Esophagus muscularis mucosa (tissue), 4 donors: Measurements from ENCODE around the gene SUPT6H. TPM values are rescaled to one million over a fixed set of nuclear protein-coding genes. Genes with fewer than 3 reads are reported as not detected.

Source experiments
- DNase-seq: peaks from one replicate; pipeline ENCODE4 v3.0.0-alpha.2; 2017; ENCODE audit errors: extremely low spot score
- H3K27ac ChIP-seq, 4 donors: fragments of 200-600 bp; sonication (generic); replicated peaks in 1 of 4; 1 replicate in 3 of 4; 2 replicates in 1 of 4; pipeline ENCODE4 v1.5.1; 2016 to 2019; ENCODE audit warnings: mild to moderate bottlenecking in 1 of 4
- H3K27me3 ChIP-seq, 4 donors: fragments of 200-600 bp; sonication (generic); one replicate each; pipeline versions ENCODE4 v1.5.1 to v1.6.0; 2016 to 2019
- H3K36me3 ChIP-seq, 4 donors: fragments of 200-600 bp; sonication (generic); one replicate each; pipeline ENCODE4 v1.5.1; 2016 to 2019
- H3K4me1 ChIP-seq, 4 donors: fragments of 200-600 bp; sonication (generic); one replicate each; pipeline ENCODE4 v1.5.1; 2016 to 2019
- H3K4me3 ChIP-seq, 4 donors: fragments of 200-600 bp; sonication (generic); 1 replicate in 2 of 4; 2 replicates in 2 of 4; pipeline ENCODE4 v1.5.1; 2016 to 2019; ENCODE audit warnings: mild to moderate bottlenecking in 4 of 4, moderate library complexity in 1 of 4
- H3K9me3 ChIP-seq, 4 donors: fragments of 200-600 bp; sonication (generic); 1 replicate in 3 of 4; 2 replicates in 1 of 4; pipeline ENCODE4 v1.5.1; 2016 to 2019
- CTCF ChIP-seq, 3 experiments: fragments of 200-600 bp in 2 of 3; fragments of 450-650 bp in 1 of 3; sonication (generic) in 2 of 3; IDR thresholded peaks; one replicate each; pipeline ENCODE4 v1.5.1; 2017 to 2019; ENCODE audit warnings: antibody characterized with exemption in 3 of 3, mild to moderate bottlenecking in 2 of 3, moderate library complexity in 1 of 3
- EP300 ChIP-seq: sonication (generic); formaldehyde crosslinking; IDR thresholded peaks from one replicate; pipeline ENCODE4 v1.6.1; 2017; ENCODE audit warnings: antibody characterized with exemption
- POLR2A ChIP-seq: fragments of 450-650 bp; IDR thresholded peaks from one replicate; pipeline ENCODE4 v1.6.1; 2017; ENCODE audit warnings: antibody characterized with exemption, moderate library complexity, mild to moderate bottlenecking, low read depth
- POLR2AphosphoS5 ChIP-seq, 2 donors: sonication (generic); formaldehyde crosslinking; IDR thresholded peaks; one replicate each; pipeline ENCODE4 v1.6.1; 2017; ENCODE audit warnings: antibody characterized with exemption in 2 of 2
- WGBS: methylation state at CpG from one replicate; pipeline ENCODE4 v1.1.5; 2018; 5-methylcytosine and 5-hydroxymethylcytosine counted together
- intact Hi-C: fragments of 100-400 bp; cut with DNase I; formaldehyde crosslinking; loops from one replicate; pipeline ENCODE4 v1.15.1; 2023
- total RNA-seq, 4 donors: library from RNA; depleted of rRNA; stranded (reverse); fragments of >200 nt; gene quantifications; one replicate each; pipeline versions ENCODE4 v1.1.0 to v1.2.1, GENCODE V29; 2016

The SUPT6H gene
- total RNA-seq, 4 donors from 2014 or later: 57.3 to 84.4 (median 71.1) TPM

GRCh38 chr17:28744972-28745785, 83.2 kb downstream of the SUPT6H start:
- WGBS: 5% methylated on average over 28 of the region's 31 CpGs
- peaks cover 45 to 64% (median 61%) of the 10 kb centered on the region in 4 donors for H3K4me1 ChIP-seq
- H3K4me3 ChIP-seq: peak overlapping the region; percentile 61 to 95 (median 76)
- no peak for DNase-seq
- peaks cover 0 to 28% (median 23%) of the 10 kb centered on the region in 4 donors for H3K36me3 ChIP-seq
- no peaks in the 10 kb centered on the region for H3K9me3 ChIP-seq
- no peaks in the 10 kb centered on the region for H3K27me3 ChIP-seq
- intact Hi-C loops: no loop called here
- no peak for TF ChIP-seq CTCF (IDR thresholded peaks at IDR 0.05)
- no peak for TF ChIP-seq POLR2AphosphoS5 (IDR thresholded peaks at IDR 0.05)
- TF ChIP-seq POLR2A: no peak
- TF ChIP-seq EP300: no peak
- H3K27ac ChIP-seq: peak overlapping the region; percentile 80 to 95 (median 90)

- peaks cover 0 to 28% (median 23%) of the 10 kb centered on the region in 4 donors for H3K36me3 ChIP-seq
- intact Hi-C loops: no loop called here
- H3K9me3 ChIP-seq: no peaks in the 10 kb centered on the region
- TF ChIP-seq POLR2A (no peak), POLR2AphosphoS5 (IDR thresholded peaks at IDR 0.05) (no peak), EP300 (no peak), CTCF (IDR thresholded peaks at IDR 0.05) (no peak)
- H3K27me3 ChIP-seq: no peaks in the 10 kb centered on the region
- H3K4me3 ChIP-seq: peak overlapping the region in 3 of 4 donors; percentile 61 to 95 (median 76)
- no peak for DNase-seq
- WGBS: 78% methylated on average over 3 of the region's 4 CpGs
- peaks cover 45 to 69% (median 62%) of the 10 kb centered on the region in 4 donors for H3K4me1 ChIP-seq
- peak overlapping the region; percentile 80 to 95 (median 90) for H3K27ac ChIP-seq
These were observed 83.9 kb downstream of the SUPT6H start for GRCh38 chr17:28745786-28746411.

- no peaks in the 10 kb centered on the region for H3K9me3 ChIP-seq
- 66% methylated on average over 5 of the region's 5 CpGs for WGBS
- no peaks in the 10 kb centered on the region for H3K27me3 ChIP-seq
- DNase-seq: no peak
- H3K27ac ChIP-seq: peak overlapping the region; percentile 37 to 95 (median 90)
- no peak overlapping the region for H3K4me3 ChIP-seq
- TF ChIP-seq EP300: no peak
- TF ChIP-seq CTCF (IDR thresholded peaks at IDR 0.05): no peak
- TF ChIP-seq POLR2A: no peak
- TF ChIP-seq POLR2AphosphoS5 (IDR thresholded peaks at IDR 0.05): no peak
- intact Hi-C loops: no loop called here
- peaks cover 45 to 69% (median 62%) of the 10 kb centered on the region in 4 donors for H3K4me1 ChIP-seq
- H3K36me3 ChIP-seq: peaks cover 0 to 28% (median 23%) of the 10 kb centered on the region in 4 donors
These were observed 84.6 kb downstream of the SUPT6H start for GRCh38 chr17:28746611-28747050.

GRCh38 chr17:28747051-28747691, 85.2 kb downstream of the SUPT6H start:
- 71% methylated on average over 3 of the region's 7 CpGs for WGBS
- Histone ChIP-seq H3K4me3 (no peak overlapping the region), H3K9me3 (no peaks in the 10 kb centered on the region), H3K36me3 (peaks cover 0 to 28% (median 23%) of the 10 kb centered on the region in 4 donors), H3K27me3 (no peaks in the 10 kb centered on the region), H3K27ac (peak overlapping the region; percentile 37 to 95 (median 90)), H3K4me1 (peaks cover 45 to 69% (median 62%) of the 10 kb centered on the region in 4 donors)
- DNase-seq: no peak
- no peak for TF ChIP-seq CTCF (IDR thresholded peaks at IDR 0.05)
- no peak for TF ChIP-seq EP300
- no peak for TF ChIP-seq POLR2A
- no peak for TF ChIP-seq POLR2AphosphoS5 (IDR thresholded peaks at IDR 0.05)
- intact Hi-C loops: no loop called here
